GM12892 (cell line): Measurements from ENCODE around the gene TPRX1.

Source experiments
- POLR2A ChIP-seq: IDR thresholded peaks from 2 replicates; pipeline ENCODE4 v1.6.1; 2011; ENCODE audit warnings: low read depth, low read length, control low read depth
- POLR2AphosphoS5 ChIP-seq: IDR thresholded peaks from 2 replicates; pipeline ENCODE4 v1.6.1; 2011; ENCODE audit warnings: low read depth, low read length, control low read depth

GRCh38 chr19:47781590-47782262 is 22.6 kb downstream of the TPRX1 start:
- TF ChIP-seq POLR2AphosphoS5, result no peak
- no peak for TF ChIP-seq POLR2A
